Stimulated activated naive B cell treated with anti-CD40 and anti-IgM and Interleukin-4, amounts not matched to agents 10 μg/mL and 1 μg/mL and 100 μg/mL, for 72 hours (primary cell): ENCODE results near the gene ATRN.

Experiments
- ATAC-seq, 2 donors: fragments of 150-1000 bp; cut with Tn5 transposase; replicated peaks; 2 replicates each; pipeline ENCODE4 v1.10.0; 2021; ENCODE audit warnings: moderate library complexity in 1 of 2
- DNase-seq: peaks from one replicate; pipeline ENCODE4 v3.0.0; 2021
- H3K27ac Mint-ChIP-seq: one replicate; pipeline ENCODE4 v1.8.0; 2022; ENCODE audit warnings: mild to moderate bottlenecking, mixed read lengths
- H3K27me3 Mint-ChIP-seq, 2 donors: one replicate each; pipeline ENCODE4 v1.8.0; 2022; ENCODE audit warnings: mixed read lengths in 2 of 2
- H3K36me3 Mint-ChIP-seq, 2 donors: one replicate each; pipeline ENCODE4 v1.8.0; 2022; ENCODE audit warnings: mixed read lengths in 2 of 2, mild to moderate bottlenecking in 1 of 2
- H3K4me1 Mint-ChIP-seq, 2 donors: one replicate each; pipeline ENCODE4 v1.8.0; 2022; ENCODE audit warnings: mixed read lengths in 2 of 2, mild to moderate bottlenecking in 1 of 2
- H3K4me3 Mint-ChIP-seq, 2 donors: one replicate each; pipeline ENCODE4 v1.8.0; 2022; ENCODE audit warnings: mild to moderate bottlenecking in 2 of 2, mixed read lengths in 2 of 2, moderate library complexity in 1 of 2
- H3K9me3 Mint-ChIP-seq, 2 donors: one replicate each; pipeline ENCODE4 v1.8.0; 2022; ENCODE audit warnings: mixed read lengths in 2 of 2, mild to moderate bottlenecking in 1 of 2

Gene ATRN

GRCh38 chr20:3551681-3552434 is 81.0 kb downstream of the ATRN start:
- DNase-seq = no peak
- Mint-ChIP-seq H3K4me3 (no peak overlapping the region), H3K27ac (peak overlapping the region; percentile 16), H3K36me3 (peaks cover 30 to 56% of the 10 kb centered on the region in 2 donors), H3K4me1 (peaks cover 0 to 2% of the 10 kb centered on the region in 2 donors), H3K9me3 (no peaks in the 10 kb centered on the region), H3K27me3 (no peaks in the 10 kb centered on the region)
- ATAC-seq = no peak

GRCh38 chr20:3553663-3554062 is 82.8 kb downstream of the ATRN start:
- Mint-ChIP-seq H3K9me3 (no peaks in the 10 kb centered on the region), H3K4me1 (peaks cover 5 to 6% of the 10 kb centered on the region in 2 donors), H3K36me3 (peaks cover 28 to 51% of the 10 kb centered on the region in 2 donors), H3K27ac (no peak overlapping the region), H3K27me3 (no peaks in the 10 kb centered on the region), H3K4me3 (no peak overlapping the region)
- ATAC-seq (no peak), DNase-seq (no peak)

- ATAC-seq (no peak), DNase-seq (no peak)
- peaks cover 11 to 19% of the 10 kb centered on the region in 2 donors for H3K4me1 Mint-ChIP-seq
- H3K27me3 Mint-ChIP-seq = no peaks in the 10 kb centered on the region
- H3K9me3 Mint-ChIP-seq = peaks cover 0 to 2% of the 10 kb centered on the region in 2 donors
- H3K4me3 Mint-ChIP-seq = no peak overlapping the region
- peaks cover 21 to 41% of the 10 kb centered on the region in 2 donors for H3K36me3 Mint-ChIP-seq
- H3K27ac Mint-ChIP-seq = no peak overlapping the region
Measured at GRCh38 chr20:3557237-3557785, 86.5 kb downstream of the ATRN start.

GRCh38 chr20:3559231-3559630 is 88.4 kb downstream of the ATRN start:
- no peaks in the 10 kb centered on the region for H3K27me3 Mint-ChIP-seq
- no peak overlapping the region for H3K27ac Mint-ChIP-seq
- peaks cover 0 to 2% of the 10 kb centered on the region in 2 donors for H3K9me3 Mint-ChIP-seq
- H3K36me3 Mint-ChIP-seq = peaks cover 28 to 39% of the 10 kb centered on the region in 2 donors
- peaks cover 11 to 19% of the 10 kb centered on the region in 2 donors for H3K4me1 Mint-ChIP-seq
- H3K4me3 Mint-ChIP-seq = no peak overlapping the region
- no peak for ATAC-seq
- DNase-seq = no peak

- Mint-ChIP-seq H3K27me3 (no peaks in the 10 kb centered on the region), H3K4me3 (no peak overlapping the region), H3K27ac (no peak overlapping the region), H3K36me3 (peaks cover 29 to 41% of the 10 kb centered on the region in 2 donors), H3K4me1 (peaks cover 11 to 19% of the 10 kb centered on the region in 2 donors), H3K9me3 (peaks cover 0 to 2% of the 10 kb centered on the region in 2 donors)
- DNase-seq (no peak), ATAC-seq (no peak)
Measured at GRCh38 chr20:3559637-3560036, 88.8 kb downstream of the ATRN start.

GRCh38 chr20:3560162-3560561 is 89.3 kb downstream of the ATRN start:
- Mint-ChIP-seq H3K4me1 (peaks cover 11 to 19% of the 10 kb centered on the region in 2 donors), H3K36me3 (peaks cover 28 to 40% of the 10 kb centered on the region in 2 donors), H3K27ac (no peak overlapping the region), H3K4me3 (peak overlapping the region in 1 of 2 donors; percentile 31), H3K9me3 (peaks cover 0 to 2% of the 10 kb centered on the region in 2 donors), H3K27me3 (no peaks in the 10 kb centered on the region)
- DNase-seq (no peak), ATAC-seq (no peak)

GRCh38 chr20:3560578-3560977 is 89.8 kb downstream of the ATRN start:
- Mint-ChIP-seq H3K27me3 (no peaks in the 10 kb centered on the region), H3K36me3 (peaks cover 28 to 36% of the 10 kb centered on the region in 2 donors), H3K4me1 (peaks cover 11 to 19% of the 10 kb centered on the region in 2 donors), H3K27ac (no peak overlapping the region), H3K9me3 (peaks cover 0 to 2% of the 10 kb centered on the region in 2 donors), H3K4me3 (no peak overlapping the region)
- ATAC-seq = no peak
- DNase-seq = no peak

GRCh38 chr20:3563133-3563532 is 92.3 kb downstream of the ATRN start:
- ATAC-seq (no peak), DNase-seq (no peak)
- H3K27me3 Mint-ChIP-seq = no peaks in the 10 kb centered on the region
- peaks cover 0 to 2% of the 10 kb centered on the region in 2 donors for H3K9me3 Mint-ChIP-seq
- peaks cover 27 to 42% of the 10 kb centered on the region in 2 donors for H3K36me3 Mint-ChIP-seq
- H3K4me1 Mint-ChIP-seq = peaks cover 7 to 14% of the 10 kb centered on the region in 2 donors
- no peak overlapping the region for H3K4me3 Mint-ChIP-seq
- H3K27ac Mint-ChIP-seq = no peak overlapping the region

- Mint-ChIP-seq H3K36me3 (peaks cover 27 to 42% of the 10 kb centered on the region in 2 donors), H3K4me3 (no peak overlapping the region), H3K27me3 (no peaks in the 10 kb centered on the region), H3K4me1 (peaks cover 7 to 14% of the 10 kb centered on the region in 2 donors), H3K27ac (no peak overlapping the region), H3K9me3 (peaks cover 0 to 2% of the 10 kb centered on the region in 2 donors)
- ATAC-seq = peak in 1 of 2 donors; percentile 51
- no peak for DNase-seq
Measured at GRCh38 chr20:3563548-3564177, 92.8 kb downstream of the ATRN start.

GRCh38 chr20:3565851-3566250 is 95.0 kb downstream of the ATRN start:
- DNase-seq (no peak), ATAC-seq (no peak)
- H3K4me3 Mint-ChIP-seq = no peak overlapping the region
- H3K27ac Mint-ChIP-seq = no peak overlapping the region
- H3K9me3 Mint-ChIP-seq = no peaks in the 10 kb centered on the region
- peaks cover 31 to 44% of the 10 kb centered on the region in 2 donors for H3K36me3 Mint-ChIP-seq
- no peaks in the 10 kb centered on the region for H3K4me1 Mint-ChIP-seq
- no peaks in the 10 kb centered on the region for H3K27me3 Mint-ChIP-seq

- DNase-seq (no peak), ATAC-seq (no peak)
- no peaks in the 10 kb centered on the region for H3K9me3 Mint-ChIP-seq
- H3K27me3 Mint-ChIP-seq = no peaks in the 10 kb centered on the region
- H3K36me3 Mint-ChIP-seq = peaks cover 35 to 54% of the 10 kb centered on the region in 2 donors
- H3K27ac Mint-ChIP-seq = no peak overlapping the region
- no peak overlapping the region for H3K4me3 Mint-ChIP-seq
- no peaks in the 10 kb centered on the region for H3K4me1 Mint-ChIP-seq
Measured at GRCh38 chr20:3572151-3572550, 101.3 kb downstream of the ATRN start.

- Mint-ChIP-seq H3K27ac (no peak overlapping the region), H3K36me3 (peaks cover 43 to 62% of the 10 kb centered on the region in 2 donors), H3K4me3 (no peak overlapping the region), H3K9me3 (no peaks in the 10 kb centered on the region), H3K4me1 (no peaks in the 10 kb centered on the region), H3K27me3 (no peaks in the 10 kb centered on the region)
- ATAC-seq = no peak
- no peak for DNase-seq
Measured at GRCh38 chr20:3576363-3576762, 105.5 kb downstream of the ATRN start.

GRCh38 chr20:3577366-3577765 is 106.5 kb downstream of the ATRN start:
- DNase-seq = no peak
- Mint-ChIP-seq H3K36me3 (peaks cover 50 to 63% of the 10 kb centered on the region in 2 donors), H3K27me3 (no peaks in the 10 kb centered on the region), H3K27ac (no peak overlapping the region), H3K9me3 (no peaks in the 10 kb centered on the region), H3K4me3 (no peak overlapping the region), H3K4me1 (no peaks in the 10 kb centered on the region)
- ATAC-seq = no peak

- H3K4me3 Mint-ChIP-seq = no peak overlapping the region
- no peak for ATAC-seq
- no peak overlapping the region for H3K27ac Mint-ChIP-seq
- H3K36me3 Mint-ChIP-seq = peaks cover 64 to 75% of the 10 kb centered on the region in 2 donors
- H3K4me1 Mint-ChIP-seq = no peaks in the 10 kb centered on the region
- H3K27me3 Mint-ChIP-seq = no peaks in the 10 kb centered on the region
- DNase-seq = no peak
- no peaks in the 10 kb centered on the region for H3K9me3 Mint-ChIP-seq
Measured at GRCh38 chr20:3580412-3580811, 109.6 kb downstream of the ATRN start.

GRCh38 chr20:3583765-3584164 is 112.9 kb downstream of the ATRN start:
- Mint-ChIP-seq H3K9me3 (no peaks in the 10 kb centered on the region), H3K36me3 (peaks cover 62 to 77% of the 10 kb centered on the region in 2 donors)

More at GRCh38 chr20:3583765-3584164, 112.9 kb downstream of the ATRN start:
- H3K4me1 Mint-ChIP-seq = no peaks in the 10 kb centered on the region
- ATAC-seq (no peak), DNase-seq (no peak)
- no peaks in the 10 kb centered on the region for H3K27me3 Mint-ChIP-seq
- no peak overlapping the region for H3K4me3 Mint-ChIP-seq
- no peak overlapping the region for H3K27ac Mint-ChIP-seq
